ENCODE measurements around the gene IL31RA. TPM values are rescaled to one million over a fixed set of nuclear protein-coding genes. Genes with fewer than 3 reads are reported as not detected.

IL31RA gene
- total RNA-seq, 1 experiment from 2014 or later: 0.24 TPM

GRCh38 chr5:55903121-55903701 lies 52.1 kb downstream of the IL31RA start:
- no peak for TF ChIP-seq CTCF (conservative IDR thresholded peaks at IDR 0.05; ENCODE audit: low read depth, low read length)
- no peak for TF ChIP-seq EZH2 (IDR thresholded peaks at IDR 0.05; ENCODE audit: borderline replicate concordance, low read depth, low read length, poor library complexity, severe bottlenecking)
- Histone ChIP-seq H3K27ac (ENCODE audit: low read depth, low read length, poor library complexity, severe bottlenecking) (no peak overlapping the region), H3K27me3 (replicated peaks; ENCODE audit: insufficient read depth, low read depth, low read length, poor library complexity) (no peaks in the 10 kb centered on the region), H3K9me3 (ENCODE audit: low read depth, low read length, poor library complexity, severe bottlenecking) (no peaks in the 10 kb centered on the region), H3K4me1 (ENCODE audit: insufficient read depth, low read length, poor library complexity, severe bottlenecking) (no peaks in the 10 kb centered on the region), H3K4me3 (ENCODE audit: low read depth, low read length, poor library complexity, severe bottlenecking) (no peak overlapping the region), H3K36me3 (ENCODE audit: insufficient read depth, low read length, poor library complexity, severe bottlenecking) (no peaks in the 10 kb centered on the region)
- DNase-seq (ENCODE audit: low spot score): no peak
- intact Hi-C loops (cut with micrococcal nuclease; ENCODE audit: unreplicated experiment): no loop called here
- CTCF ChIA-PET: no interaction called here
- BruUV-seq (replicated peaks): no TSS peak
- POLR2A ChIA-PET (ENCODE audit: low non-redundant PET): no interaction called here

GRCh38 chr5:55904152-55904551 lies 53.0 kb downstream of the IL31RA start:
- no peak overlapping the region for H3K27ac ChIP-seq (ENCODE audit: low read depth, low read length, poor library complexity, severe bottlenecking)
- no peak overlapping the region for H3K4me3 ChIP-seq (ENCODE audit: low read depth, low read length, poor library complexity, severe bottlenecking)
- TF ChIP-seq EZH2 (IDR thresholded peaks at IDR 0.05; ENCODE audit: borderline replicate concordance, low read depth, low read length, poor library complexity, severe bottlenecking) (no peak), CTCF (conservative IDR thresholded peaks at IDR 0.05; ENCODE audit: low read depth, low read length) (no peak)
- POLR2A ChIA-PET (ENCODE audit: low non-redundant PET): no interaction called here
- H3K36me3 ChIP-seq (ENCODE audit: insufficient read depth, low read length, poor library complexity, severe bottlenecking): no peaks in the 10 kb centered on the region
- H3K27me3 ChIP-seq (replicated peaks; ENCODE audit: insufficient read depth, low read depth, low read length, poor library complexity): no peaks in the 10 kb centered on the region
- BruUV-seq (replicated peaks): no TSS peak
- no peaks in the 10 kb centered on the region for H3K4me1 ChIP-seq (ENCODE audit: insufficient read depth, low read length, poor library complexity, severe bottlenecking)
- CTCF ChIA-PET: no interaction called here
- no peaks in the 10 kb centered on the region for H3K9me3 ChIP-seq (ENCODE audit: low read depth, low read length, poor library complexity, severe bottlenecking)
- intact Hi-C loops (cut with micrococcal nuclease; ENCODE audit: unreplicated experiment): no loop called here
- no peak for DNase-seq (ENCODE audit: low spot score)

GRCh38 chr5:55905251-55905650 lies 54.1 kb downstream of the IL31RA start:
- intact Hi-C loops (cut with micrococcal nuclease; ENCODE audit: unreplicated experiment): no loop called here
- no TSS peak for BruUV-seq (replicated peaks)
- no peaks in the 10 kb centered on the region for H3K36me3 ChIP-seq (ENCODE audit: insufficient read depth, low read length, poor library complexity, severe bottlenecking)
- CTCF ChIA-PET: no interaction called here
- no peak overlapping the region for H3K27ac ChIP-seq (ENCODE audit: low read depth, low read length, poor library complexity, severe bottlenecking)
- H3K9me3 ChIP-seq (ENCODE audit: low read depth, low read length, poor library complexity, severe bottlenecking): no peaks in the 10 kb centered on the region
- H3K27me3 ChIP-seq (replicated peaks; ENCODE audit: insufficient read depth, low read depth, low read length, poor library complexity): no peaks in the 10 kb centered on the region
- no peak overlapping the region for H3K4me3 ChIP-seq (ENCODE audit: low read depth, low read length, poor library complexity, severe bottlenecking)
- no peaks in the 10 kb centered on the region for H3K4me1 ChIP-seq (ENCODE audit: insufficient read depth, low read length, poor library complexity, severe bottlenecking)
- TF ChIP-seq CTCF (conservative IDR thresholded peaks at IDR 0.05; ENCODE audit: low read depth, low read length) (no peak), EZH2 (IDR thresholded peaks at IDR 0.05; ENCODE audit: borderline replicate concordance, low read depth, low read length, poor library complexity, severe bottlenecking) (no peak)
- DNase-seq (ENCODE audit: low spot score): no peak
- POLR2A ChIA-PET (ENCODE audit: low non-redundant PET): no interaction called here
